HepG2 (cell line): ENCODE measurements around the gene ARL16. TPM values are rescaled to one million over a fixed set of nuclear protein-coding genes. Genes with fewer than 3 reads are reported as not detected.

ENCODE experiments used
- ARID4A ChIP-seq: sonication (generic); formaldehyde crosslinking; IDR thresholded peaks from 2 replicates; pipeline ENCODE4 v1.5.0; 2020; ENCODE audit warnings: mild to moderate bottlenecking, missing genetic modification reagents, borderline replicate concordance
- ATF7 ChIP-seq, 2 experiments: fragments of 450-650 bp in 1 of 2; sonication (generic) in 1 of 2; formaldehyde crosslinking in 1 of 2; IDR thresholded peaks; 2 replicates each; pipeline versions ENCODE4 v1.4.0 to v1.6.1; 2016 to 2020; ENCODE audit warnings: antibody characterized with exemption in 1 of 2, mild to moderate bottlenecking in 1 of 2, missing genetic modification reagents in 1 of 2
- ETV5 ChIP-seq: IDR thresholded peaks from 2 replicates; pipeline ENCODE4 v1.6.1; 2018; ENCODE audit warnings: missing biosample characterization, missing genetic modification reagents, inconsistent platforms, borderline replicate concordance
- IRF2 ChIP-seq: IDR thresholded peaks from 2 replicates; pipeline ENCODE4 v1.6.1; 2018; ENCODE audit warnings: missing genetic modification reagents, missing compliant biosample characterization
- LCORL ChIP-seq, 2 experiments: fragments of 450-650 bp in 1 of 2; sonication (generic) in 1 of 2; formaldehyde crosslinking in 1 of 2; IDR thresholded peaks; 2 replicates each; pipeline versions ENCODE4 v1.5.0 to v1.6.1; 2017 to 2020; ENCODE audit warnings: antibody characterized with exemption in 1 of 2, missing genetic modification reagents in 1 of 2
- RAD51 ChIP-seq: fragments of 450-650 bp; IDR thresholded peaks from 2 replicates; pipeline ENCODE4 v1.6.1; 2016; ENCODE audit warnings: borderline replicate concordance
- REXO4 ChIP-seq: sonication (generic); formaldehyde crosslinking; IDR thresholded peaks from 2 replicates; pipeline ENCODE4 v1.8.0; 2022; ENCODE audit warnings: missing genetic modification reagents, mild to moderate bottlenecking, borderline replicate concordance
- RXRA ChIP-seq: sonication (generic); formaldehyde crosslinking; IDR thresholded peaks from 2 replicates; pipeline ENCODE4 v1.5.1; 2020; ENCODE audit warnings: missing genetic modification reagents
- SAP130 ChIP-seq: IDR thresholded peaks from 2 replicates; pipeline ENCODE4 v1.6.1; 2016; ENCODE audit warnings: low read depth
- SP5 ChIP-seq: IDR thresholded peaks from 2 replicates; pipeline ENCODE4 v1.6.1; 2016; ENCODE audit warnings: low read depth, borderline replicate concordance
- STAG1 ChIP-seq: sonication (generic); formaldehyde crosslinking; IDR thresholded peaks from 2 replicates; pipeline ENCODE4 v1.4.0; 2020; ENCODE audit warnings: missing genetic modification reagents
- USF2 ChIP-seq, 2 experiments: sonication (generic) in 1 of 2; formaldehyde crosslinking in 1 of 2; IDR thresholded peaks; 2 replicates each; pipeline versions ENCODE4 v1.5.1 to v1.6.1; 2011 to 2020; ENCODE audit warnings: borderline replicate concordance in 1 of 2, low read depth in 1 of 2, low read length in 1 of 2, mild to moderate bottlenecking in 1 of 2, missing genetic modification reagents in 1 of 2, moderate library complexity in 1 of 2
- ZNF382 ChIP-seq: sonication (generic); formaldehyde crosslinking; IDR thresholded peaks from 2 replicates; pipeline ENCODE4 v1.5.0; 2020; ENCODE audit warnings: missing genetic modification reagents, mild to moderate bottlenecking, borderline replicate concordance
- ZNF687 ChIP-seq: sonication (generic); formaldehyde crosslinking; IDR thresholded peaks from 2 replicates; pipeline ENCODE4 v1.5.1; 2020; ENCODE audit warnings: mild to moderate bottlenecking, missing genetic modification reagents, moderate library complexity
- polyA plus RNA-seq, 8 experiments: library from polyadenylated mRNA; depleted of rRNA in 3 of 8; stranded (reverse) in 7 of 8; unstranded in 1 of 8; fragments of >200 nt; fragmentation: Illumina TruSeq in 4 of 8; extraction: Trizol in 4 of 8; gene quantifications; 2 replicates each; pipeline versions ENCODE4 v1.2.1 to v1.2.3, GENCODE V29; 2011 to 2016; ENCODE audit warnings: low read depth in 4 of 8, missing spikeins in 1 of 8, mixed read lengths in 1 of 8; ENCODE audit not compliant: insufficient read depth in 1 of 8
- total RNA-seq, 5 experiments: library from RNA; depleted of rRNA; stranded (reverse); fragments of >200 nt; fragmentation: Illumina TruSeq; extraction: Trizol; gene quantifications; 2 replicates each; pipeline ENCODE4 v1.2.3, GENCODE V29; 2016; ENCODE audit warnings: low read depth in 1 of 5

ARL16 gene
- total and polyA plus RNA-seq, 2 of the 13 experiments (the other 11 are each of a cell fraction or from before 2014, with no cell fraction given): 20.8 to 30.8 TPM

GRCh38 chr17:81651692-81652091 lies 31.9 kb downstream of the ARL16 start (continued):
- TF ChIP-seq ZNF382 (CRISPR knock-in tag): no peak
- TF ChIP-seq USF2 (IDR thresholded peaks at IDR 0.05; ENCODE audit: low read depth, low read length): no peak
- no peak for TF ChIP-seq USF2 (CRISPR knock-in tag; IDR thresholded peaks at IDR 0.05; ENCODE audit: borderline replicate concordance)
- TF ChIP-seq RXRA (CRISPR knock-in tag): 0 out of 2 replicates have a peak, but pooled peaks have one; percentile 31
- TF ChIP-seq ZNF687 (CRISPR knock-in tag): peak; percentile 21; the same call in 1 of the 2 replicates
- peak; percentile 15; the same call in 1 of the 2 replicates for TF ChIP-seq SAP130 (CRISPR knock-in tag)
- TF ChIP-seq ATF7 (IDR thresholded peaks at IDR 0.05): no peak
- TF ChIP-seq ATF7 (CRISPR knock-in tag; IDR thresholded peaks at IDR 0.05): no peak
- no peak for TF ChIP-seq REXO4 (CRISPR knock-in tag)
- TF ChIP-seq RAD51: no peak
- peak; percentile 23; the same call in 1 of the 2 replicates for TF ChIP-seq ARID4A (CRISPR knock-in tag)
- no peak for TF ChIP-seq STAG1
- TF ChIP-seq IRF2: 0 out of 2 replicates have a peak, but pooled peaks have one; percentile 41
- TF ChIP-seq ETV5 (CRISPR knock-in tag): 0 out of 2 replicates have a peak, but pooled peaks have one; percentile 7
- TF ChIP-seq SP5 (CRISPR knock-in tag): peak; percentile 31; the same call in 1 of the 2 replicates
- TF ChIP-seq LCORL (IDR thresholded peaks at IDR 0.05): no peak
- no peak for TF ChIP-seq LCORL (CRISPR knock-in tag; IDR thresholded peaks at IDR 0.05)
